Bronchial epithelial cell (primary cell): ENCODE measurements around the gene DPP10. TPM values are rescaled to one million over a fixed set of nuclear protein-coding genes. Genes with fewer than 3 reads are reported as not detected.

Source experiments
- DNase-seq: peaks from one replicate; pipeline ENCODE4 v3.0.0-alpha.2; 2010; ENCODE audit warnings: low read depth
- FAIRE-seq: peaks from 2 replicates; lab custom pipeline; 2011; peaks lifted over from hg19 to GRCh38; lab: Jason Lieb, UNC
- H3K27me3 ChIP-seq: 2 replicates; pipeline ENCODE4 v1.5.1; 2011; ENCODE audit warnings: low read length; ENCODE audit not compliant: control insufficient read depth, insufficient read depth
- H3K36me3 ChIP-seq: 2 replicates; pipeline ENCODE4 v1.5.1; 2011; ENCODE audit warnings: low read length; ENCODE audit not compliant: control insufficient read depth, insufficient read depth
- H3K4me3 ChIP-seq: 2 replicates; pipeline ENCODE4 v1.5.1; 2011; ENCODE audit warnings: mild to moderate bottlenecking, low read depth, low read length, control low read depth
- CTCF ChIP-seq: IDR thresholded peaks from 2 replicates; pipeline ENCODE4 v1.5.1; 2011; ENCODE audit warnings: mild to moderate bottlenecking, moderate library complexity, low read length, control low read depth, inconsistent platforms; ENCODE audit not compliant: insufficient read depth, severe bottlenecking
- total RNA-seq: library from RNA; depleted of rRNA; stranded (reverse); fragments of >200 nt; gene quantifications from 2 replicates; pipeline ENCODE4 v1.2.1, GENCODE V29; 2014

The DPP10 gene
- total RNA-seq, 1 donor from 2014 or later = 0.26 TPM

GRCh38 chr2:115491186-115491793 is 1048.8 kb downstream of the DPP10 start:
- H3K36me3 ChIP-seq = no peaks in the 10 kb centered on the region
- no peak for TF ChIP-seq CTCF
- no peak for DNase-seq
- H3K27me3 ChIP-seq = no peaks in the 10 kb centered on the region
- H3K4me3 ChIP-seq = no peak overlapping the region
- FAIRE-seq = no peak

GRCh38 chr2:115505331-115505730 is 1062.9 kb downstream of the DPP10 start:
- TF ChIP-seq CTCF = no peak
- H3K27me3 ChIP-seq = no peaks in the 10 kb centered on the region
- DNase-seq = no peak
- FAIRE-seq = no peak
- no peak overlapping the region for H3K4me3 ChIP-seq
- H3K36me3 ChIP-seq = no peaks in the 10 kb centered on the region

GRCh38 chr2:115520727-115521126 is 1078.3 kb downstream of the DPP10 start:
- no peak for TF ChIP-seq CTCF
- no peaks in the 10 kb centered on the region for H3K27me3 ChIP-seq
- FAIRE-seq (no peak), DNase-seq (no peak)
- no peaks in the 10 kb centered on the region for H3K36me3 ChIP-seq
- no peak overlapping the region for H3K4me3 ChIP-seq

GRCh38 chr2:115524452-115524851 is 1082.0 kb downstream of the DPP10 start:
- FAIRE-seq = no peak
- H3K4me3 ChIP-seq = no peak overlapping the region
- no peak for TF ChIP-seq CTCF
- no peaks in the 10 kb centered on the region for H3K36me3 ChIP-seq
- H3K27me3 ChIP-seq = no peaks in the 10 kb centered on the region
- no peak for DNase-seq

GRCh38 chr2:115529627-115530026 is 1087.2 kb downstream of the DPP10 start:
- no peaks in the 10 kb centered on the region for H3K27me3 ChIP-seq

More at GRCh38 chr2:115529627-115530026, 1087.2 kb downstream of the DPP10 start:
- DNase-seq (no peak), FAIRE-seq (no peak)
- Histone ChIP-seq H3K4me3 (no peak overlapping the region), H3K36me3 (no peaks in the 10 kb centered on the region)
- TF ChIP-seq CTCF = no peak
